ENCODE data around the gene ITPR1. TPM values are rescaled to one million over a fixed set of nuclear protein-coding genes. Genes with fewer than 3 reads are reported as not detected.
"Not testable (repeated sequence)": the region's sequence is repeated elsewhere in the genome, so short reads cannot be mapped to it uniquely, and the experiment has no call there.

Gene ITPR1
- total RNA-seq, 2 donors from 2014 or later, result 29.3 to 29.8 TPM

DNA sequence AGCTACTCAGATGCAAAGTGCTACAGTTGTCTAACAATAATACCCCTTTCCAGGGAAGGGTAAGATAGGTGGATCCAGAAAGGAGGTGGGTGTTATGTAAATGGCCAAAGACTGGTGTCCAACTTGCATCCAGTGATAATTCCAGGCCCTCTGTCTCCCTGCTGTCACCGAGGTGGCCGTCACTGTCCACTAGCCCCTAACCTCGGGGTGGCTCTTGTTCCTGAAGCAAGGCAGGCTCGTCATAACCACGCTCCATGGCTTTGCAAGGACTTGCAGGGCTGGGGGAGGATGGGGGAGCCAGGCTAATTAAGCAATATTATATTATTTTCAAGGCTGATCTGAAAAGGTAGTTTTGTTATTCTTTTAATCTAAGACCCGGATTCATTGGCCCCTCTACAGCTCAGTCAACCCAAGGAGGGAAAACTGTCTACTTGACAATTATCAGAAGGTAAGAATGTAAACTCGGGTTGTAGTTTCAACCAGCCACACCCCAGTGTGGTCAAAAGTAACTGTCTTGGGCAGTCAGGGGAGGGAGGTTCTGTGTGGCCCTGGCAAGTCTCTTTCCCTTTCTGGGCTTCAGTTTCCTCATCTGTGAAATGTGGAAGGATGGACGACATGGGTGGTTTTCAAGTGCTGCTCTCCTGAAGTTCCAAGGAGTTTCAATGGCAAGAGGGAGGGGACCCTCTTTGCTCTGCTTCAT is 266.0 kb downstream of the ITPR1 start:
- no peaks in the 10 kb centered on the region for H3K27me3 ChIP-seq
- H3K4me1 ChIP-seq, result peaks cover 50% of the 10 kb centered on the region
- WGBS, 2 donors, result 86% methylated on average over 8 of the region's 8 CpGs
- no peaks in the 10 kb centered on the region for H3K36me3 ChIP-seq (replicated peaks in 1 of 2; ENCODE audit: insufficient read depth in 1 of 2, low read depth in 2 of 2)
- intact Hi-C loops (cut with DNase I), result no loop called here
- no peak overlapping the region for H3K4me3 ChIP-seq
- no peaks in the 10 kb centered on the region for H3K9me3 ChIP-seq
- no peak overlapping the region for H3K27ac ChIP-seq
- no peak for ATAC-seq
- TF ChIP-seq, protein P1, sequence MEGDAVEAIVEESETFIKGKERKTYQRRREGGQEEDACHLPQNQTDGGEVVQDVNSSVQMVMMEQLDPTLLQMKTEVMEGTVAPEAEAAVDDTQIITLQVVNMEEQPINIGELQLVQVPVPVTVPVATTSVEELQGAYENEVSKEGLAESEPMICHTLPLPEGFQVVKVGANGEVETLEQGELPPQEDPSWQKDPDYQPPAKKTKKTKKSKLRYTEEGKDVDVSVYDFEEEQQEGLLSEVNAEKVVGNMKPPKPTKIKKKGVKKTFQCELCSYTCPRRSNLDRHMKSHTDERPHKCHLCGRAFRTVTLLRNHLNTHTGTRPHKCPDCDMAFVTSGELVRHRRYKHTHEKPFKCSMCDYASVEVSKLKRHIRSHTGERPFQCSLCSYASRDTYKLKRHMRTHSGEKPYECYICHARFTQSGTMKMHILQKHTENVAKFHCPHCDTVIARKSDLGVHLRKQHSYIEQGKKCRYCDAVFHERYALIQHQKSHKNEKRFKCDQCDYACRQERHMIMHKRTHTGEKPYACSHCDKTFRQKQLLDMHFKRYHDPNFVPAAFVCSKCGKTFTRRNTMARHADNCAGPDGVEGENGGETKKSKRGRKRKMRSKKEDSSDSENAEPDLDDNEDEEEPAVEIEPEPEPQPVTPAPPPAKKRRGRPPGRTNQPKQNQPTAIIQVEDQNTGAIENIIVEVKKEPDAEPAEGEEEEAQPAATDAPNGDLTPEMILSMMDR (IDR thresholded peaks at IDR 0.05), result no peak
- TF ChIP-seq POLR2A (IDR thresholded peaks at IDR 0.05), result no peak
- no peak for DNase-seq

DNA sequence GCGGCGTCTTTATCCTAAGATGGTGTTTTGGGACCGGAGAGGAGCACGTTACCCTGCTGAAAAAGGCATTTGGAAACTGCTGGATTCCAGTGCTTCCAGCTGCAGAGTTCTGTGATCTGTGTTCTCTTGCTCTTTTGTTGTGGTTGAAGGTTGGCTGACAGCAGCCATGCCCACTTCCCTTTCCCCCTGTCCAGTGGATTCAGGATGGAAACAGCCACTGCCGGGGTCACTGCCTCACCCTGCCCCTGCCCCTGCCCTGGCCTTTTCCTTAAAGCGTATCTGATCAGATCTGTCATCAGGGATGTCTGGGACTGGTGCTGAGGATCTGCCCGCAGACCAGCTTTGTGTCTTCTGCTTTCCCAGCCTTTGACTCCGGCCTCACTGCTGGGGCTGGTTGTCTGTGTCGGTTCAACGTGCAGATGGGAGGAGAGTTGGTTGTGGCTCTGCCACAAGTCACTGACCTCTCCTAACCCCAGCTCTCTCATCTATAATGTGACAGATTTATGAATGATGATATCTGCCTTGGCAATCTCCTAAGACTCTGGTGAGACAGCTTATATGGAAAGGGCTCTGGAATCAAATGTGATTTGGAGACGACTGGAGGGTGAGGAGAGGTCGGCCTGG is 266.7 kb downstream of the ITPR1 start:
- Histone ChIP-seq H3K4me1 (peaks cover 46% of the 10 kb centered on the region), H3K9me3 (no peaks in the 10 kb centered on the region), H3K27me3 (no peaks in the 10 kb centered on the region), H3K4me3 (no peak overlapping the region), H3K36me3 (replicated peaks in 1 of 2; ENCODE audit: insufficient read depth in 1 of 2, low read depth in 2 of 2) (no peaks in the 10 kb centered on the region), H3K27ac (no peak overlapping the region)
- DNase-seq, result no peak
- intact Hi-C loops (cut with DNase I), result no loop called here
- ATAC-seq, result no peak
- WGBS, 2 donors, result 78 to 91% methylated on average over 12 of the region's 12 CpGs
- no peak for TF ChIP-seq POLR2A (IDR thresholded peaks at IDR 0.05)
- TF ChIP-seq, protein P1 (IDR thresholded peaks at IDR 0.05), result no peak

DNA sequence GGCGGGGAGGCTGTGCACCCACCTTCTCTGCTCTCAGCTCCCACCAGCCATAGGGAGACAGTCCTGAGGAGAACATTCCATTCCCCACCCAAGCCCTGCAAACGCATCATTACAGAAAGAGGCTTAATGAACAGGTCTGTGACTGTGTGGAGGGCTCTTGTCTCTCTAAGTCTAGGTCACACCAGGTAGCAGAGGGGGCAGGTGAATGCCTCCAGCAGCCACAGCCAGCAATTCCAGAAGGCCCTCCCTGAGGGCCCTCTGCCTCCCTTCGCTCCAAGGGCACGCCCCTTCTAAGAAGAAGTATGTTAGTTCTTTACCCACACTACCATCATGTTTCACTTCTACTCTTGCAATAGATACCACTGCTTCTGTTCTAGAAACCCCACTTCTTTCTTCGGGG is 268.6 kb downstream of the ITPR1 start:
- WGBS, 2 donors, result 83 to 89% methylated on average over 5 of the region's 5 CpGs
- TF ChIP-seq POLR2A (IDR thresholded peaks at IDR 0.05), result no peak
- TF ChIP-seq, protein P1 (IDR thresholded peaks at IDR 0.05), result no peak
- intact Hi-C loops (cut with DNase I), result no loop called here

DNA sequence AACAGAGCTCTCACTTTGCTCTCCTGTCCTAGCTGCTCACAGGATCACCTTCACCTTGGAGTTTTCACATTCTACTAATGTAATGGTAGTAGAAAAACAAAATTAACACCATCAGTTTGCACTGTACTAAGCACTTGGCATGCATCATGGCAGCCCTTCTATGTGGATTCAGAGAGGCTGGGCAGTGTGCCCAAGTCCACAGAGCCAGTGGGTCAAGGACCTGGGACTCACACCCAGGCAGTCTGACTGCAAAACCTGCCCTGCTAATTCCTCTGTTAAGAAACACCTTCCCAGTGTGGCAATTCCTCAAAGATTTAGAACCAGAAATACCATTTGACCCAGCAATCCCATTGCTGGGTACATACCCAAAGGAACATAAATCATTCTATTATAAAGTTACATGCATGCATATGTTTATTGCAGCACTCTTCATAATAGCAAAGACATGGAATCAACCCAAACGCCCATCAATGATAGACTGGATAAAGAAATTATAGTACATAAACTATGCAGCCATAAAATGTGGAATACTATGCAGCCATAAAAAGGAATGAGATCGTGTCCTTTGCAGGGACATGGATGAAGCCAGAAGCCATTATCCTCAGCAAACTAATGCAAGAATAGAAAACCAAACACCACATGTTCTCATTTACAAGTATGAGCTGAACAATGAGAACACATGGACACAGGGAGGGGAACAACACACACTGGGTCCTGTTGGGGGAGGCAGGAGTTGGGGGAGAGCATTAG is 269.5 kb downstream of the ITPR1 start:
- ATAC-seq (peak; percentile 96), DNase-seq (peak; percentile 91 to 98 (median 96))
- H3K36me3 ChIP-seq (replicated peaks in 1 of 2; ENCODE audit: insufficient read depth in 1 of 2, low read depth in 2 of 2); intact Hi-C loops (cut with DNase I); H3K27me3 ChIP-seq; H3K4me3 ChIP-seq; H3K9me3 ChIP-seq: not testable (repeated sequence)
- Histone ChIP-seq H3K27ac (peak overlapping the region; percentile 27 to 61 (median 40)), H3K4me1 (peaks cover 24% of the 10 kb centered on the region)
- WGBS, 2 donors, result 58 to 75% methylated on average over 2 of the region's 2 CpGs

More for the DNA sequence above, 268.6 kb downstream of the ITPR1 start:
- H3K9me3 ChIP-seq, result no peaks in the 10 kb centered on the region
- DNase-seq, result no peak
- H3K36me3 ChIP-seq (replicated peaks in 1 of 2; ENCODE audit: insufficient read depth in 1 of 2, low read depth in 2 of 2), result no peaks in the 10 kb centered on the region
- H3K4me1 ChIP-seq, result peaks cover 33% of the 10 kb centered on the region
- no peak for ATAC-seq
- H3K27ac ChIP-seq, result peak overlapping the region in 2 of 4 donors; percentile 27 to 42
- no peak overlapping the region for H3K4me3 ChIP-seq
- no peaks in the 10 kb centered on the region for H3K27me3 ChIP-seq

DNA sequence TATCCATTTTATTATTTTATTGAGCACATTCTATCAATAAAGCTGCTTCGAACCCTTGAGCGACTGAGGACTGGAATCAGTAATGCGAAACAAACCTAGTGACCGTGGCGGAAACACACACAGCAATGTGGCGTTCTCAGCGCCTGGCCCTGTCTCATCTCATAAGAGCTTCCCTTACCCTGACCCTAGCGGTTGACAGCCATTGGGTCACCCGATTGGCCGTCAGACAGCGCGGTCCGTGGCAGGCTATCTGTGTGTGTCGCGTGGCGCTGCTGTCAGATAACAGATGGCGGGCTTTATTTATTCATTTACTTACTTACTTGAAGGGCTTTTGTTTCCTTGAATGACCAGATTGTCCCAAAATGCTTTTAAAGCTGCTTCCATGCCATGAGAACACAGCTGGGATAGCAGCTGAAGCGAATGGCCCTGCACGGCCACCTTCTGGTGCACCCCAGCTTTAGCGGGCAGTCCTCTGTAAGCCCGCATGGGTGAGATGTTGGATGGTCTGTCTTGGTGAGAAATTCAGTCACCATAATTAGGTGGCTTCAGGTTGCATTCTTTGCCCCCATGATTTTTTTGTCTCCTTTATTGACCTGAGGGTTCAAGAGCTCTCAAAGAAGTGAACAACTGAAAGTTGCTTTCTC is 270.6 kb downstream of the ITPR1 start:
- Histone ChIP-seq H3K27me3 (no peaks in the 10 kb centered on the region), H3K4me1 (peaks cover 14% of the 10 kb centered on the region), H3K27ac (no peak overlapping the region), H3K4me3 (no peak overlapping the region), H3K36me3 (replicated peaks in 1 of 2; ENCODE audit: insufficient read depth in 1 of 2, low read depth in 2 of 2) (no peaks in the 10 kb centered on the region), H3K9me3 (no peaks in the 10 kb centered on the region)
- WGBS, 2 donors, result 87 to 89% methylated on average over 21 of the region's 21 CpGs
- no peak for ATAC-seq
- TF ChIP-seq, protein P1 (IDR thresholded peaks at IDR 0.05), result no peak
- TF ChIP-seq POLR2A (IDR thresholded peaks at IDR 0.05), result no peak
- no peak for DNase-seq
- intact Hi-C loops (cut with DNase I), result no loop called here
